ENCODE measurements around the gene SYT6. TPM values are rescaled to one million over a fixed set of nuclear protein-coding genes. Genes with fewer than 3 reads are reported as not detected.

Gene SYT6
- total RNA-seq, 4 donors from 2014 or later, result 0.30 to 0.44 TPM; not detected in 2

- 31 to 35% methylated on average over 4 of the region's 4 CpGs for WGBS, 2 donors
- H3K27me3 ChIP-seq, result no peaks in the 10 kb centered on the region
- H3K9me3 ChIP-seq, result no peaks in the 10 kb centered on the region
- no peaks in the 10 kb centered on the region for H3K36me3 ChIP-seq
- no peak overlapping the region for H3K4me3 ChIP-seq
- DNase-seq (ENCODE audit: low spot score in 2 of 2), result peak in 1 of 2 donors; percentile 49
- H3K27ac ChIP-seq, result peak overlapping the region in 2 of 4 donors; percentile 36 to 69
- TF ChIP-seq EP300 (IDR thresholded peaks at IDR 0.05), result peak in 1 of 2 donors; percentile 15
- no peak for TF ChIP-seq CTCF (IDR thresholded peaks at IDR 0.05)
- no peak for TF ChIP-seq POLR2A (IDR thresholded peaks at IDR 0.05)
- peaks cover 0 to 8% (median 0%) of the 10 kb centered on the region in 4 donors for H3K4me1 ChIP-seq
These were observed 59.4 kb downstream of the SYT6 start for GRCh38 chr1:114094363-114094634.

- Histone ChIP-seq H3K9me3 (no peaks in the 10 kb centered on the region), H3K27ac (peak overlapping the region in 2 of 4 donors; percentile 36 to 69), H3K4me3 (no peak overlapping the region), H3K4me1 (peaks cover 0 to 8% (median 0%) of the 10 kb centered on the region in 4 donors), H3K27me3 (no peaks in the 10 kb centered on the region), H3K36me3 (no peaks in the 10 kb centered on the region)
- WGBS, 2 donors, result 69 to 71% methylated on average over 4 of the region's 4 CpGs
- no peak for TF ChIP-seq EP300 (IDR thresholded peaks at IDR 0.05)
- TF ChIP-seq CTCF (IDR thresholded peaks at IDR 0.05), result no peak
- TF ChIP-seq POLR2A (IDR thresholded peaks at IDR 0.05), result no peak
- DNase-seq (ENCODE audit: low spot score in 2 of 2), result no peak
These were observed 59.9 kb downstream of the SYT6 start for GRCh38 chr1:114093624-114094362.

GRCh38 chr1:114092186-114093062 is 61.2 kb downstream of the SYT6 start:
- no peak for TF ChIP-seq CTCF (IDR thresholded peaks at IDR 0.05)
- no peak for TF ChIP-seq POLR2A (IDR thresholded peaks at IDR 0.05)
- TF ChIP-seq EP300 (IDR thresholded peaks at IDR 0.05), result no peak
- 77 to 78% methylated on average over 3 of the region's 3 CpGs for WGBS, 2 donors
- Histone ChIP-seq H3K9me3 (no peaks in the 10 kb centered on the region), H3K27ac (no peak overlapping the region), H3K27me3 (no peaks in the 10 kb centered on the region), H3K4me1 (peaks cover 0 to 6% (median 0%) of the 10 kb centered on the region in 4 donors), H3K36me3 (no peaks in the 10 kb centered on the region), H3K4me3 (no peak overlapping the region)
- DNase-seq (ENCODE audit: low spot score in 2 of 2), result no peak

GRCh38 chr1:114091711-114092110 is 62.0 kb downstream of the SYT6 start:
- Histone ChIP-seq H3K4me3 (no peak overlapping the region), H3K4me1 (no peaks in the 10 kb centered on the region), H3K9me3 (no peaks in the 10 kb centered on the region), H3K27me3 (no peaks in the 10 kb centered on the region), H3K27ac (no peak overlapping the region), H3K36me3 (no peaks in the 10 kb centered on the region)
- TF ChIP-seq CTCF (IDR thresholded peaks at IDR 0.05) (no peak), EP300 (IDR thresholded peaks at IDR 0.05) (no peak), POLR2A (IDR thresholded peaks at IDR 0.05) (no peak)
- WGBS, 2 donors, result 89% methylated on average over 10 of the region's 10 CpGs
- DNase-seq (ENCODE audit: low spot score in 2 of 2), result no peak
